ENCODE results near the gene SH3PXD2B. TPM values are rescaled to one million over a fixed set of nuclear protein-coding genes. Genes with fewer than 3 reads are reported as not detected.
A peak's percentile ranks its signal among the peaks of the same experiment; 100 is the strongest.

The SH3PXD2B gene
- total RNA-seq, 6 donors from 2014 or later = 17.1 to 55.5 (median 43.2) TPM

- H3K9me3 ChIP-seq = no peaks in the 10 kb centered on the region
- TF ChIP-seq CTCF (IDR thresholded peaks at IDR 0.05) = no peak
- no peak for TF ChIP-seq EP300 (IDR thresholded peaks at IDR 0.05)
- TF ChIP-seq POLR2A (IDR thresholded peaks at IDR 0.05) = no peak
- no peak for TF ChIP-seq POLR2AphosphoS5 (IDR thresholded peaks at IDR 0.05)
- no peak overlapping the region for H3K4me3 ChIP-seq
- peak in 1 of 2 donors; percentile 45 for DNase-seq
- WGBS, 2 donors = 75 to 89% methylated on average over 7 of the region's 7 CpGs
- H3K4me1 ChIP-seq = peaks cover 0 to 14% (median 5%) of the 10 kb centered on the region in 4 donors
- H3K27ac ChIP-seq = no peak overlapping the region
- no peaks in the 10 kb centered on the region for H3K36me3 ChIP-seq
- H3K27me3 ChIP-seq = no peaks in the 10 kb centered on the region
- no peak for ATAC-seq (ENCODE audit: low FRiP score in 2 of 2)
Observed at GRCh38 chr5:172466062-172466461, 11.7 kb upstream of the SH3PXD2B start.

DNA sequence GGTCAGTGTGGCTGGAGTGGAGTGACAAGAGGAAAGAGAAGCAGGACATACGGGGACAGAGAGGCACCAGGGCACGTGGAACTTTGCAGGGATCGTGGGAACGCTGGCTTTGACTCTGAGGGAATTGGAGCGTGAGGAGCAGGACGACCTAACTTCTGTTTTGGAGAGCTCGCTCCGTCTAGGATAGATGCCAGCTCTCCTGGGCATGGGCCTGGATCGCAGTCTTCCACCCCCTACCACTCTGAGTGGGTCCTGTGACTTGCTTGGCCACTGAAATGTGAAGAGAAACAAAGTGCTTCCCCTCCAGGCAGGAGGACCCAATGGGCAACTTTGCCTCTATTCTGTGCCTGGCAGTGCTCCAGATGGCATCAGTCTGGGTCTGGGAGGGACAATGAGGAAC lies 8.7 kb upstream of the SH3PXD2B start:
- Histone ChIP-seq H3K9me3 (no peaks in the 10 kb centered on the region), H3K27ac (no peak overlapping the region), H3K4me1 (peaks cover 0 to 20% (median 9%) of the 10 kb centered on the region in 4 donors), H3K4me3 (no peak overlapping the region), H3K36me3 (no peaks in the 10 kb centered on the region), H3K27me3 (no peaks in the 10 kb centered on the region)
- TF ChIP-seq EP300 (IDR thresholded peaks at IDR 0.05) = no peak
- TF ChIP-seq CTCF (IDR thresholded peaks at IDR 0.05) = no peak
- TF ChIP-seq POLR2AphosphoS5 (IDR thresholded peaks at IDR 0.05) = no peak
- ATAC-seq (ENCODE audit: low FRiP score in 2 of 2) (no peak), DNase-seq (no peak)
- 88% methylated on average over 9 of the region's 9 CpGs for WGBS, 2 donors

DNA sequence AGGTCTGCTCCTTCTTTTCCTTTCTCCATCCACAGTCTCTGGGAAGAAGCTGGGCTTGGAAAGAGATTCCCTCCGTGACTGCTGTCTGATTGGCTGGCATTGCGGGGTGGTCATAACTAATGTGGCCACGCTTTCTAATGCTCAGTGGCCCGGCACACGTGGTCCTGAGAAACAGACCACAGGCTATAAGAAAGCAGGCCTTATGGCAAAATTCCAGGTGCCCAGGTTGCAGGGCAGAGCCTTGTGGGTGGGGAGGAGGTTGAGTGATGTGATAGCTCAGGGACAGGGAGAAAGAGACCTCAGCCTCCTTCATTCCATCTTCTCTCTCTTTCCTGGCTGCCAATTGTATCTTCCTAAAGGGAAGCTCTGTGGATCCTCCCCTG lies 5.4 kb upstream of the SH3PXD2B start:
- TF ChIP-seq EP300 (IDR thresholded peaks at IDR 0.05) (no peak), CTCF (IDR thresholded peaks at IDR 0.05) (no peak), POLR2A (IDR thresholded peaks at IDR 0.05) (no peak), POLR2AphosphoS5 (IDR thresholded peaks at IDR 0.05) (no peak)
- 94 to 95% methylated on average over 3 to 5 of the region's 5 CpGs for WGBS, 2 donors

DNA sequence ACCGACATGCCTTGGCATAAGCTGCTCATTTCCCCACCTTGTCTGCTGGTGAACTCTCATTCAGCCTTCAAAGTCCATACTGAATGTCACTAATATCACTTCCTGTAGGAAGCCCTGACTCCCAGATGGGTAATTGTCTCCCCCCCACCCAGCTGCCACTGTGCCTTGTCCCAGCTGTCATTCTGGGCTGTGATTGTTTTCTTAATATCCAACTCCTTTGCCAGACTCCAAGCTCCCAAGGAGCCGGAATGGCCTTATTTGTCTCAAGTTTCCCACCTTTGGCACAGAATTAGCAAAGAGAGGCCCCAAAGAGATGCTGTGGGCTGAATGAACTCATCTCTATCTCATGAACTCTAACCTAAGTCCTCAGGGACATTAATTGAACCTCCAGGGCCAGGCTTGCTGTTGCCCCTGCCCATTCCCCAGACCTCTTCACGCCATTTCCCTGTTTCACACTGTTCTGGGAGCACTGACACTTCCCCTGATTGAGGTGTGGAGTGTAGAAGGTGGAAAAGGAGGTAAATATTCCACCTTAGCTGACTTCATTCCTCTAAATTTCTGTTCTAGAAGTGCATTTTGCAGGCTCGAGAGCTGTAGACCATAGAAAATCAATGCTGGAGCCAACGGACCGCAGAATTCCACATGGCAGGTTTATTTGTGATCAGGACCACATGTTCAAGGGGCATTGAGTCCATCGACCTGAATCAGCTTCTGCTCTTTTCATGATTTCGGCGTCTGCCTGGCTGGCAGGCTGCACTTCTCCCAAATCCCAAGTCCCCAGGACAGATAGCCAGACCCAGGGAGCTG lies 4.9 kb upstream of the SH3PXD2B start:
- Histone ChIP-seq H3K9me3 (no peaks in the 10 kb centered on the region), H3K4me3 (no peak overlapping the region), H3K4me1 (peaks cover 13 to 31% (median 22%) of the 10 kb centered on the region in 4 donors), H3K36me3 (no peaks in the 10 kb centered on the region), H3K27me3 (peaks cover 0 to under 1% (median 0%) of the 10 kb centered on the region in 4 donors), H3K27ac (no peak overlapping the region)
- ATAC-seq (ENCODE audit: low FRiP score in 2 of 2) (no peak), DNase-seq (peak in 1 of 2 donors; percentile 6)
- no peak for TF ChIP-seq POLR2AphosphoS5 (IDR thresholded peaks at IDR 0.05)
- no peak for TF ChIP-seq POLR2A (IDR thresholded peaks at IDR 0.05)
- TF ChIP-seq CTCF (IDR thresholded peaks at IDR 0.05) = no peak
- TF ChIP-seq EP300 (IDR thresholded peaks at IDR 0.05) = no peak
- 80 to 82% methylated on average over 9 of the region's 9 CpGs for WGBS, 2 donors

More for the DNA sequence above, 5.4 kb upstream of the SH3PXD2B start:
- DNase-seq (peak in 1 of 2 donors; percentile 3), ATAC-seq (ENCODE audit: low FRiP score in 2 of 2) (no peak)
- Histone ChIP-seq H3K36me3 (no peaks in the 10 kb centered on the region), H3K4me1 (peaks cover 12 to 28% (median 20%) of the 10 kb centered on the region in 4 donors), H3K27ac (no peak overlapping the region), H3K4me3 (no peak overlapping the region), H3K27me3 (no peaks in the 10 kb centered on the region), H3K9me3 (no peaks in the 10 kb centered on the region)

All from upper lobe of left lung (tissue), 6 donors.